Stomach (tissue), 4 donors: ENCODE results near the gene IDI2.

Source experiments
- CTCF ChIP-seq, 7 experiments: fragments of 450-650 bp in 4 of 7; fragments of 200-600 bp in 3 of 7; sonication (generic) in 3 of 7; IDR thresholded peaks; one replicate each; pipeline ENCODE4 v1.5.1; 2016 to 2019; ENCODE audit warnings: antibody characterized with exemption in 7 of 7, control low read depth in 2 of 7, mild to moderate bottlenecking in 1 of 7
- EP300 ChIP-seq: sonication (generic); formaldehyde crosslinking; IDR thresholded peaks from one replicate; pipeline ENCODE4 v1.6.1; 2017; ENCODE audit warnings: antibody characterized with exemption

- TF ChIP-seq CTCF (IDR thresholded peaks at IDR 0.05) (no peak), EP300 (no peak)
These were observed 54.5 kb downstream of the IDI2 start for GRCh38 chr10:971150-971542.
